ENCODE data around the gene MPZL1.

The MPZL1 gene

GRCh38 chr1:167781558-167781957 lies 59.8 kb downstream of the MPZL1 start:
- FAIRE-seq = no peak
- TF ChIP-seq POLR2A (IDR thresholded peaks at IDR 0.05; ENCODE audit: low read depth, low read length) = no peak
- no peak for DNase-seq (ENCODE audit: insufficient read length, low spot score)

GRCh38 chr1:167782946-167783345 lies 61.2 kb downstream of the MPZL1 start:
- DNase-seq (ENCODE audit: insufficient read length, low spot score) (no peak), FAIRE-seq (no peak)
- no peak for TF ChIP-seq POLR2A (IDR thresholded peaks at IDR 0.05; ENCODE audit: low read depth, low read length)

- no peak for TF ChIP-seq POLR2A (IDR thresholded peaks at IDR 0.05; ENCODE audit: low read depth, low read length)
Measured at GRCh38 chr1:167784876-167785550, 63.2 kb downstream of the MPZL1 start.

GRCh38 chr1:167786502-167786901 lies 64.7 kb downstream of the MPZL1 start:
- FAIRE-seq = no peak
- DNase-seq (ENCODE audit: insufficient read length, low spot score) = no peak
- TF ChIP-seq POLR2A (IDR thresholded peaks at IDR 0.05; ENCODE audit: low read depth, low read length) = no peak

More at GRCh38 chr1:167784876-167785550, 63.2 kb downstream of the MPZL1 start:
- DNase-seq (ENCODE audit: insufficient read length, low spot score) = no peak
- no peak for FAIRE-seq

GRCh38 chr1:167789501-167789900 lies 67.7 kb downstream of the MPZL1 start:
- FAIRE-seq (no peak), DNase-seq (ENCODE audit: insufficient read length, low spot score) (no peak)
- TF ChIP-seq POLR2A (IDR thresholded peaks at IDR 0.05; ENCODE audit: low read depth, low read length) = no peak

GRCh38 chr1:167790117-167790516 lies 68.3 kb downstream of the MPZL1 start:
- TF ChIP-seq POLR2A (IDR thresholded peaks at IDR 0.05; ENCODE audit: low read depth, low read length) = no peak
- no peak for DNase-seq (ENCODE audit: insufficient read length, low spot score)
- no peak for FAIRE-seq

- no peak for TF ChIP-seq POLR2A (IDR thresholded peaks at IDR 0.05; ENCODE audit: low read depth, low read length)
- FAIRE-seq (no peak), DNase-seq (ENCODE audit: insufficient read length, low spot score) (no peak)
Measured at GRCh38 chr1:167791281-167792187, 69.8 kb downstream of the MPZL1 start.

- no peak for DNase-seq (ENCODE audit: insufficient read length, low spot score)
- no peak for TF ChIP-seq POLR2A (IDR thresholded peaks at IDR 0.05; ENCODE audit: low read depth, low read length)
- no peak for FAIRE-seq
Measured at GRCh38 chr1:167792188-167792565, 70.4 kb downstream of the MPZL1 start.

- FAIRE-seq = no peak
- no peak for DNase-seq (ENCODE audit: insufficient read length, low spot score)
- no peak for TF ChIP-seq POLR2A (IDR thresholded peaks at IDR 0.05; ENCODE audit: low read depth, low read length)
Measured at GRCh38 chr1:167794043-167794442, 72.3 kb downstream of the MPZL1 start.

GRCh38 chr1:167795810-167796740 lies 74.3 kb downstream of the MPZL1 start:
- TF ChIP-seq POLR2A (IDR thresholded peaks at IDR 0.05; ENCODE audit: low read depth, low read length) = no peak
- no peak for FAIRE-seq

GRCh38 chr1:167797015-167797414 lies 75.2 kb downstream of the MPZL1 start:
- FAIRE-seq (peak; percentile 70), DNase-seq (ENCODE audit: insufficient read length, low spot score) (peak; percentile 70)
- no peak for TF ChIP-seq POLR2A (IDR thresholded peaks at IDR 0.05; ENCODE audit: low read depth, low read length)

More at GRCh38 chr1:167795810-167796740, 74.3 kb downstream of the MPZL1 start:
- no peak for DNase-seq (ENCODE audit: insufficient read length, low spot score)

GRCh38 chr1:167798952-167799351 lies 77.2 kb downstream of the MPZL1 start:
- DNase-seq (ENCODE audit: insufficient read length, low spot score) = no peak
- no peak for TF ChIP-seq POLR2A (IDR thresholded peaks at IDR 0.05; ENCODE audit: low read depth, low read length)
- no peak for FAIRE-seq

- DNase-seq (ENCODE audit: insufficient read length, low spot score) (no peak), FAIRE-seq (no peak)
- no peak for TF ChIP-seq POLR2A (IDR thresholded peaks at IDR 0.05; ENCODE audit: low read depth, low read length)
Measured at GRCh38 chr1:167799747-167800146, 78.0 kb downstream of the MPZL1 start.

- no peak for TF ChIP-seq POLR2A (IDR thresholded peaks at IDR 0.05; ENCODE audit: low read depth, low read length)
- DNase-seq (ENCODE audit: insufficient read length, low spot score) (no peak), FAIRE-seq (no peak)
Measured at GRCh38 chr1:167800251-167800650, 78.5 kb downstream of the MPZL1 start.

All from H54 (cell line).